ENCODE data around the gene NOL11. TPM values are rescaled to one million over a fixed set of nuclear protein-coding genes. Genes with fewer than 3 reads are reported as not detected.

The NOL11 gene
- total and polyA plus RNA-seq, 12 donors: 18.3 to 67.8 (median 33.1) TPM

GRCh38 chr17:67679721-67680120 is 38.0 kb upstream of the NOL11 start:
- Histone ChIP-seq H3K4me3 (no peak overlapping the region), H3K36me3 (replicated peaks in 1 of 2) (peaks cover 0 to 3% of the 10 kb centered on the region in 2 donors), H3K9me3 (replicated peaks in 1 of 3) (no peaks in the 10 kb centered on the region), H3K4me1 (replicated peaks in 1 of 2) (peaks cover 0 to 4% of the 10 kb centered on the region in 2 donors), H3K27ac (no peak overlapping the region), H3K27me3 (no peaks in the 10 kb centered on the region)
- no peak for TF ChIP-seq CTCF (IDR thresholded peaks at IDR 0.05)
- no peak for TF ChIP-seq POLR2A (IDR thresholded peaks at IDR 0.05)
- 90 to 96% (median 94%) methylated on average over 6 of the region's 6 CpGs for WGBS, 4 donors
- intact Hi-C loops (cut with DNase I): no loop called here
- DNase-seq: no peak

- intact Hi-C loops (cut with DNase I): no loop called here
- TF ChIP-seq POLR2A (IDR thresholded peaks at IDR 0.05) (no peak), CTCF (IDR thresholded peaks at IDR 0.05) (no peak)
- WGBS, 4 donors: 93 to 98% (median 96%) methylated on average over 8 of the region's 8 CpGs
These were observed 37.1 kb upstream of the NOL11 start for GRCh38 chr17:67680445-67681224.

GRCh38 chr17:67682196-67682595 is 35.5 kb upstream of the NOL11 start:
- Histone ChIP-seq H3K9me3 (replicated peaks in 1 of 3) (no peaks in the 10 kb centered on the region), H3K4me3 (no peak overlapping the region), H3K27ac (no peak overlapping the region), H3K36me3 (replicated peaks in 1 of 2) (no peaks in the 10 kb centered on the region), H3K4me1 (replicated peaks in 1 of 2) (no peaks in the 10 kb centered on the region), H3K27me3 (no peaks in the 10 kb centered on the region)
- no peak for TF ChIP-seq CTCF (IDR thresholded peaks at IDR 0.05)
- no peak for TF ChIP-seq POLR2A (IDR thresholded peaks at IDR 0.05)
- DNase-seq: no peak
- WGBS, 4 donors: 57 to 60% (median 58%) methylated on average over 2 of the region's 2 CpGs
- intact Hi-C loops (cut with DNase I): no loop called here

More at GRCh38 chr17:67680445-67681224, 37.1 kb upstream of the NOL11 start:
- Histone ChIP-seq H3K9me3 (replicated peaks in 1 of 3) (no peaks in the 10 kb centered on the region), H3K4me3 (no peak overlapping the region), H3K36me3 (replicated peaks in 1 of 2) (peaks cover 0 to 1% of the 10 kb centered on the region in 2 donors), H3K27ac (no peak overlapping the region), H3K4me1 (replicated peaks in 1 of 2) (peaks cover 0 to 4% of the 10 kb centered on the region in 2 donors), H3K27me3 (no peaks in the 10 kb centered on the region)
- DNase-seq: no peak

- WGBS, 4 donors: 88 to 98% (median 94%) methylated on average over 3 of the region's 3 CpGs
- no peaks in the 10 kb centered on the region for H3K27me3 ChIP-seq
These were observed 32.4 kb upstream of the NOL11 start for GRCh38 chr17:67685351-67685750.

More at GRCh38 chr17:67685351-67685750, 32.4 kb upstream of the NOL11 start:
- no peak for DNase-seq
- Histone ChIP-seq H3K27ac (no peak overlapping the region), H3K4me3 (no peak overlapping the region), H3K36me3 (replicated peaks in 1 of 2) (no peaks in the 10 kb centered on the region), H3K4me1 (replicated peaks in 1 of 2) (no peaks in the 10 kb centered on the region), H3K9me3 (replicated peaks in 1 of 3) (no peaks in the 10 kb centered on the region)
- intact Hi-C loops (cut with DNase I): loop anchor here (5.0 kb wide), 1 partner anchor 308 kb away; the partner anchor contains the start of gene PITPNC1 (in 2 of the 2)
- TF ChIP-seq POLR2A (IDR thresholded peaks at IDR 0.05) (no peak), CTCF (IDR thresholded peaks at IDR 0.05) (no peak)
